K562 (cell line): ENCODE measurements around the gene UBE2V1. TPM values are rescaled to one million over a fixed set of nuclear protein-coding genes. Genes with fewer than 3 reads are reported as not detected.

Experiments
- BACH1 ChIP-seq: fragments of 200-800 bp; sonication (Bioruptor generic); IDR thresholded peaks from 2 replicates; pipeline ENCODE4 v1.6.1; 2016; ENCODE audit warnings: missing genetic modification characterization, missing compliant biosample characterization
- CREB5 ChIP-seq: fragments of 250-450 bp; sonication (Bioruptor Pico); IDR thresholded peaks from 2 replicates; pipeline ENCODE4 v1.5.0; 2020; ENCODE audit warnings: mild to moderate bottlenecking
- GTF2F1 ChIP-seq: IDR thresholded peaks from 2 replicates; pipeline ENCODE4 v1.6.1; 2011; ENCODE audit warnings: low read depth, low read length, improper control_type of control experiment
- HEY1 ChIP-seq: fragments of 250-450 bp; sonication (Bioruptor Pico); IDR thresholded peaks from 2 replicates; pipeline ENCODE4 v1.5.0; 2020; ENCODE audit warnings: mild to moderate bottlenecking, moderate library complexity, borderline replicate concordance
- HSF4 ChIP-seq: fragments of 250-450 bp; sonication (Bioruptor Pico); IDR thresholded peaks from 2 replicates; pipeline ENCODE4 v2.1.2; 2022; ENCODE audit warnings: mild to moderate bottlenecking, moderate library complexity, borderline replicate concordance
- ID3 ChIP-seq, 2 experiments: fragments of 250-450 bp in 1 of 2; fragments of 450-650 bp in 1 of 2; sonication (Bioruptor Pico) in 1 of 2; IDR thresholded peaks; 2 replicates each; pipeline versions ENCODE4 v1.6.1 to v1.8.0; 2016 to 2021; ENCODE audit warnings: mild to moderate bottlenecking in 2 of 2, moderate library complexity in 2 of 2, missing compliant biosample characterization in 1 of 2, missing genetic modification characterization in 1 of 2
- KAT2B ChIP-seq: IDR thresholded peaks from one replicate; pipeline ENCODE4 v1.6.1; 2012; ENCODE audit warnings: low read depth, mild to moderate bottlenecking, control low read depth, inconsistent platforms, low read length, moderate library complexity
- PBX2 ChIP-seq, 2 experiments: IDR thresholded peaks in 1 of 2; conservative IDR thresholded peaks in 1 of 2; 2 replicates each; pipeline ENCODE4 v1.6.1; 2016; ENCODE audit warnings: low read depth in 2 of 2, mild to moderate bottlenecking in 1 of 2, missing compliant biosample characterization in 1 of 2, missing genetic modification characterization in 1 of 2, moderate library complexity in 1 of 2
- PREB ChIP-seq: sonication (generic); formaldehyde crosslinking; IDR thresholded peaks from 2 replicates; pipeline ENCODE4 v1.8.1; 2023; ENCODE audit warnings: mild to moderate bottlenecking, missing genetic modification reagents
- SIRT6 ChIP-seq: IDR thresholded peaks from one replicate; pipeline ENCODE4 v1.6.1; 2012; ENCODE audit warnings: low read depth, mild to moderate bottlenecking, control low read depth, inconsistent platforms, low read length, moderate library complexity
- SIX5 ChIP-seq, 2 experiments: IDR thresholded peaks; 2 replicates each; pipeline ENCODE4 v1.6.1; 2011; ENCODE audit warnings: low read length in 2 of 2, borderline replicate concordance in 1 of 2, low read depth in 1 of 2, mild to moderate bottlenecking in 1 of 2, moderate library complexity in 1 of 2; ENCODE audit not compliant: insufficient read depth in 1 of 2
- SMAD4 ChIP-seq: fragments of 250-450 bp; sonication (Bioruptor Pico); conservative IDR thresholded peaks from 2 replicates; pipeline ENCODE4 v1.8.0; 2021; ENCODE audit warnings: inconsistent platforms, mild to moderate bottlenecking, moderate library complexity
- TCF15 ChIP-seq: fragments of 250-450 bp; sonication (Bioruptor Pico); IDR thresholded peaks from 2 replicates; pipeline ENCODE4 v1.8.0; 2022; ENCODE audit warnings: moderate library complexity, mild to moderate bottlenecking, inconsistent platforms
- ZNF57 ChIP-seq: fragments of 450-650 bp; formaldehyde crosslinking; IDR thresholded peaks from 2 replicates; pipeline ENCODE4 v1.4.0; 2020; ENCODE audit warnings: mild to moderate bottlenecking, moderate library complexity
- polyA plus RNA-seq, 8 experiments: library from polyadenylated mRNA; depleted of rRNA in 4 of 8; stranded (reverse) in 5 of 8; unstranded in 3 of 8; fragments of >200 nt; fragmentation: Nextera tagmentation in 2 of 8; fragmentation: Illumina TruSeq in 1 of 8; extraction: Ambion mirVana in 2 of 8; extraction: Trizol in 1 of 8; gene quantifications; 2 replicates each; pipeline versions ENCODE4 v1.2.1 to v1.2.3, GENCODE V29; 2011 to 2014; ENCODE audit warnings: inconsistent platforms in 1 of 8, missing spikeins in 1 of 8
- total RNA-seq, 7 experiments: library from RNA; depleted of rRNA in 6 of 7; stranded (reverse); fragments of >200 nt in 6 of 7; fragmentation: Illumina TruSeq in 2 of 7; extraction: Trizol in 2 of 7; gene quantifications; 2 replicates each; pipeline versions ENCODE4 v1.2.1 to v1.2.3, GENCODE V29; 2011 to 2021; ENCODE audit warnings: low replicate concordance in 1 of 7
- TF ChIP-seq, protein P1 (sequence below): sonication (generic); formaldehyde crosslinking; IDR thresholded peaks from 2 replicates; pipeline ENCODE4 v1.9.0; 2022; ENCODE audit warnings: mild to moderate bottlenecking, missing genetic modification reagents
- TF ChIP-seq, protein P2 (sequence below): fragments of 200-800 bp; sonication (Bioruptor generic); IDR thresholded peaks from 2 replicates; pipeline ENCODE4 v1.6.1; 2017; ENCODE audit warnings: missing genetic modification characterization, missing compliant biosample characterization

UBE2V1 gene
- total and polyA plus RNA-seq, 9 of the 15 experiments (the other 6 are each of a cell fraction or from before 2014, with no cell fraction given), result 93.0 to 357 (median 119) TPM

DNA sequence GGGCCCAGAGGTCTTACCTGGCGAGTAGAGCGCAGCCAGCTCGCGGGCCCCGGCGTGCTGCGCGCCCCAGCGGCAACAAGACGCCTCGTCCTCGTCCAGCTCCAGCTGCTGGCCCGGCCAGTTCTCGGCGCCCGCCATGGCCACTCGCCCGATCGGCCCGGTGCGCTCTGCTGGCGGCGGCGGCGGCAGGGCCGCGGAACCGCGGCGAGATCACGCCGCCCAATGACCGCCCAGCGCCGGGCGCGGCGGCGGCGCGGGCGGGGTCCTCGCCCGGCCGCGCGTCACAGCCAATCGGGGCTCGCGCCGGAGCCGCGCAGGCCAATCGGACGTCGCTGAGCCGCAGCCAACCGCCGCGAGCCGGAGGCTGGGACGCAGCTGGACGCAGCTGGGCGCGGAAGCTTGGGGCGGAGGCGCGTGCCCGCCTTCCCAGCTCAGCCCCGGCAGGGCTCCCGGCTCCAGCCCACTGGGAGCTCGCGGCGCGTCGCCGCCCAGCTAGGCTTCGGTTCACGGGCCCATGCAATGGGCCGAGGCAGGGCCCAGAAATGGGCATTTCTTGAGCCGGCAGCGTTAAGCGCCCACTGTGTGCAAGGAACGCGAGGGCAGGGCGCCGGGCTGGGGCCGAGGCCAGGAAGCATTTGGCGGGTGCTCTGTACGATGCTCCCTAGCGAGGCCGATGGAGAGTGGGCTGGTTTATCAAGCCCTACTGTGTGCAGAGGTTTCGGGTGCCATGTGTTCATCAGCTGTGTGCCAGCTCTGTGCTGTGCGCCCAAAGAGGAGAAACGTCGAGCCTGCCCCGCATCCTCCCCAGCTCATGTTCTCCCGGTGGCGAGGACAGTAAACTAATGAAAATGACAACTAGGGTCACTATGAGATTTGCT lies 40.8 kb upstream of the UBE2V1 start, which contains the start of gene PEDS1 (continued):
- no peak for TF ChIP-seq TCF15
- no peak for TF ChIP-seq KAT2B
- TF ChIP-seq GTF2F1, result 0 out of 2 replicates have a peak, but pooled peaks have one; percentile 30
- TF ChIP-seq, protein P1, sequence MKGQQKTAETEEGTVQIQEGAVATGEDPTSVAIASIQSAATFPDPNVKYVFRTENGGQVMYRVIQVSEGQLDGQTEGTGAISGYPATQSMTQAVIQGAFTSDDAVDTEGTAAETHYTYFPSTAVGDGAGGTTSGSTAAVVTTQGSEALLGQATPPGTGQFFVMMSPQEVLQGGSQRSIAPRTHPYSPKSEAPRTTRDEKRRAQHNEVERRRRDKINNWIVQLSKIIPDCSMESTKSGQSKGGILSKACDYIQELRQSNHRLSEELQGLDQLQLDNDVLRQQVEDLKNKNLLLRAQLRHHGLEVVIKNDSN, result no peak
- TF ChIP-seq BACH1 (tag), result no peak
- no peak for TF ChIP-seq ZNF57 (CRISPR knock-in tag)
- TF ChIP-seq SIX5 (IDR thresholded peaks at IDR 0.05; ENCODE audit: borderline replicate concordance in 1 of 2, insufficient read depth in 1 of 2, low read depth in 1 of 2, low read length in 2 of 2), result no peak
- TF ChIP-seq CREB5 (CRISPR knock-in tag), result no peak
- TF ChIP-seq, protein P2, sequence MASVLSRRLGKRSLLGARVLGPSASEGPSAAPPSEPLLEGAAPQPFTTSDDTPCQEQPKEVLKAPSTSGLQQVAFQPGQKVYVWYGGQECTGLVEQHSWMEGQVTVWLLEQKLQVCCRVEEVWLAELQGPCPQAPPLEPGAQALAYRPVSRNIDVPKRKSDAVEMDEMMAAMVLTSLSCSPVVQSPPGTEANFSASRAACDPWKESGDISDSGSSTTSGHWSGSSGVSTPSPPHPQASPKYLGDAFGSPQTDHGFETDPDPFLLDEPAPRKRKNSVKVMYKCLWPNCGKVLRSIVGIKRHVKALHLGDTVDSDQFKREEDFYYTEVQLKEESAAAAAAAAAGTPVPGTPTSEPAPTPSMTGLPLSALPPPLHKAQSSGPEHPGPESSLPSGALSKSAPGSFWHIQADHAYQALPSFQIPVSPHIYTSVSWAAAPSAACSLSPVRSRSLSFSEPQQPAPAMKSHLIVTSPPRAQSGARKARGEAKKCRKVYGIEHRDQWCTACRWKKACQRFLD, result peak; percentile 89
- TF ChIP-seq PREB (CRISPR knock-in tag), result no peak
- peak; percentile 65; the same call in 1 of the 2 replicates for TF ChIP-seq SMAD4 (CRISPR knock-in tag)
- no peak for TF ChIP-seq HSF4 (CRISPR knock-in tag)
- TF ChIP-seq PBX2 (CRISPR knock-in tag; IDR thresholded peaks at IDR 0.05; ENCODE audit: low read depth), result no peak
- no peak for TF ChIP-seq PBX2 (tag; conservative IDR thresholded peaks at IDR 0.05; ENCODE audit: low read depth)
- TF ChIP-seq SIRT6, result no peak
- TF ChIP-seq HEY1 (CRISPR knock-in tag), result no peak
- TF ChIP-seq ID3 (CRISPR knock-in tag; IDR thresholded peaks at IDR 0.05), result no peak
- peak; percentile 71; the same call in 1 of the 2 replicates for TF ChIP-seq ID3 (tag; IDR thresholded peaks at IDR 0.05)
